Caco-2 (cell line): ENCODE data around the gene LBHD2. TPM values are rescaled to one million over a fixed set of nuclear protein-coding genes. Genes with fewer than 3 reads are reported as not detected.

Source experiments
- BruUV-seq: library from RNA; stranded (reverse); fragments of 400-500 nt; replicated peaks from 2 replicates; lab custom pipeline; 2021; lab: Mats Ljungman, UMichigan
- CTCF ChIA-PET: fragments of 300-600 bp; sonication (Branson Sonifier 250); formaldehyde crosslinking; loops from one replicate; lab custom pipeline; 2022; ENCODE audit warnings: antibody characterized with exemption; lab: Charles Lee
- POLR2A ChIA-PET: fragments of 300-600 bp; sonication (Branson Sonifier 250); formaldehyde crosslinking; loops from one replicate; lab custom pipeline; 2022; ENCODE audit warnings: antibody characterized with exemption; lab: Charles Lee
- DNase-seq, 2 experiments: peaks; one replicate each; pipeline versions ENCODE4 v3.0.0 to v3.0.0-alpha.2; 2020 to 2022
- H3K27me3 ChIP-seq: replicated peaks from 2 replicates; pipeline ENCODE4 v1.6.0; 2011; ENCODE audit warnings: low read length; ENCODE audit not compliant: control insufficient read depth, insufficient read depth
- H3K36me3 ChIP-seq: 2 replicates; pipeline ENCODE4 v1.5.1; 2011; ENCODE audit warnings: low read length; ENCODE audit not compliant: control insufficient read depth, insufficient read depth
- H3K4me1 ChIP-seq: fragments of 250-450 bp; sonication (Bioruptor Pico); 2 replicates; pipeline ENCODE4 v1.5.1; 2020; ENCODE audit warnings: mild to moderate bottlenecking
- H3K4me3 ChIP-seq: 2 replicates; pipeline ENCODE4 v1.5.1; 2011; ENCODE audit warnings: low read depth, mild to moderate bottlenecking, control low read depth, low read length
- H3K9me3 ChIP-seq: fragments of 250-450 bp; sonication (Bioruptor Pico); 2 replicates; pipeline ENCODE4 v1.5.1; 2020; ENCODE audit warnings: mild to moderate bottlenecking, moderate library complexity
- H3K27ac Mint-ChIP-seq: one replicate; pipeline ENCODE4 v1.8.0; 2022; ENCODE audit warnings: mixed read lengths; ENCODE audit not compliant: unreplicated experiment
- H3K27me3 Mint-ChIP-seq: one replicate; pipeline ENCODE4 v1.8.0; 2022; ENCODE audit warnings: mixed read lengths; ENCODE audit not compliant: insufficient read depth, unreplicated experiment
- H3K36me3 Mint-ChIP-seq: one replicate; pipeline ENCODE4 v1.8.0; 2022; ENCODE audit warnings: mild to moderate bottlenecking, mixed read lengths; ENCODE audit not compliant: insufficient read depth, unreplicated experiment
- H3K4me1 Mint-ChIP-seq: one replicate; pipeline ENCODE4 v1.8.0; 2022; ENCODE audit warnings: low read depth, mixed read lengths; ENCODE audit not compliant: unreplicated experiment
- H3K4me3 Mint-ChIP-seq: one replicate; pipeline ENCODE4 v1.8.0; 2022; ENCODE audit warnings: mild to moderate bottlenecking, moderate library complexity, mixed read lengths; ENCODE audit not compliant: unreplicated experiment
- H3K9me3 Mint-ChIP-seq: one replicate; pipeline ENCODE4 v1.8.0; 2022; ENCODE audit warnings: mixed read lengths; ENCODE audit not compliant: unreplicated experiment
- CTCF ChIP-seq, 2 experiments: fragments of 200-600 bp in 1 of 2; IDR thresholded peaks; 1 replicate in 1 of 2; 2 replicates in 1 of 2; pipeline versions ENCODE4 v1.5.1 to v1.8.0; 2011 to 2022; ENCODE audit warnings: antibody characterized with exemption in 1 of 2, control low read depth in 1 of 2, inconsistent platforms in 1 of 2, low read depth in 1 of 2, low read length in 1 of 2, mild to moderate bottlenecking in 1 of 2, moderate library complexity in 1 of 2; ENCODE audit not compliant: insufficient read depth in 1 of 2, severe bottlenecking in 1 of 2, unreplicated experiment in 1 of 2
- intact Hi-C: fragments of 100-400 bp; cut with micrococcal nuclease; formaldehyde crosslinking; loops from one replicate; pipeline ENCODE4 v1.10.0; 2022; ENCODE audit not compliant: unreplicated experiment
- total RNA-seq: library from RNA; stranded (reverse); gene quantifications from 2 replicates; pipeline ENCODE4 v1.2.3, GENCODE V29; 2022

LBHD2 gene
- total RNA-seq, 1 experiment from 2014 or later, result not detected

GRCh38 chr14:103070263-103070885 lies 13.6 kb upstream of the LBHD2 start:
- no peak overlapping the region for H3K4me3 ChIP-seq
- H3K4me3 Mint-ChIP-seq, result no peak overlapping the region
- no peaks in the 10 kb centered on the region for H3K36me3 ChIP-seq
- ChIA-PET POLR2A (no interaction called here), CTCF (no interaction called here)
- no peaks in the 10 kb centered on the region for H3K27me3 Mint-ChIP-seq
- no peak overlapping the region for H3K27ac Mint-ChIP-seq
- no peak for DNase-seq
- no peaks in the 10 kb centered on the region for H3K9me3 Mint-ChIP-seq
- no peaks in the 10 kb centered on the region; the same call in 1 of the 2 replicates for H3K27me3 ChIP-seq
- TF ChIP-seq CTCF (IDR thresholded peaks at IDR 0.05; ENCODE audit: insufficient read depth in 1 of 2, low read depth in 1 of 2, low read length in 1 of 2, severe bottlenecking in 1 of 2, unreplicated experiment in 1 of 2), result no peak
- H3K4me1 Mint-ChIP-seq, result peaks cover 9% of the 10 kb centered on the region
- H3K36me3 Mint-ChIP-seq, result no peaks in the 10 kb centered on the region
- H3K9me3 ChIP-seq, result no peaks in the 10 kb centered on the region
- intact Hi-C loops, result no loop called here
- BruUV-seq, result no TSS peak
- peaks cover 8% of the 10 kb centered on the region for H3K4me1 ChIP-seq

GRCh38 chr14:103070971-103071542 lies 13.0 kb upstream of the LBHD2 start:
- no peak for DNase-seq
- intact Hi-C loops, result no loop called here
- no peaks in the 10 kb centered on the region for H3K36me3 Mint-ChIP-seq

More at GRCh38 chr14:103070971-103071542, 13.0 kb upstream of the LBHD2 start:
- Histone ChIP-seq H3K27me3 (no peaks in the 10 kb centered on the region), H3K4me3 (no peak overlapping the region), H3K4me1 (peaks cover 8% of the 10 kb centered on the region), H3K36me3 (no peaks in the 10 kb centered on the region), H3K9me3 (no peaks in the 10 kb centered on the region)
- H3K9me3 Mint-ChIP-seq, result no peaks in the 10 kb centered on the region
- H3K27me3 Mint-ChIP-seq, result no peaks in the 10 kb centered on the region
- ChIA-PET POLR2A (no interaction called here), CTCF (no interaction called here)
- BruUV-seq, result no TSS peak
- peaks cover 9% of the 10 kb centered on the region for H3K4me1 Mint-ChIP-seq
- no peak for TF ChIP-seq CTCF (IDR thresholded peaks at IDR 0.05; ENCODE audit: insufficient read depth in 1 of 2, low read depth in 1 of 2, low read length in 1 of 2, severe bottlenecking in 1 of 2, unreplicated experiment in 1 of 2)
- H3K27ac Mint-ChIP-seq, result no peak overlapping the region
- no peak overlapping the region for H3K4me3 Mint-ChIP-seq
